EH (cell line): ENCODE measurements around the gene ZBTB39.
A peak's percentile ranks its signal among the peaks of the same experiment; 100 is the strongest.
"Not testable (repeated sequence)": the region's sequence is repeated elsewhere in the genome, so short reads cannot be mapped to it uniquely, and the experiment has no call there.

Experiments used
- DNase-seq: peaks from one replicate; pipeline ENCODE4 v3.0.0-alpha.2; 2015; ENCODE audit warnings: low read depth

The ZBTB39 gene

DNA sequence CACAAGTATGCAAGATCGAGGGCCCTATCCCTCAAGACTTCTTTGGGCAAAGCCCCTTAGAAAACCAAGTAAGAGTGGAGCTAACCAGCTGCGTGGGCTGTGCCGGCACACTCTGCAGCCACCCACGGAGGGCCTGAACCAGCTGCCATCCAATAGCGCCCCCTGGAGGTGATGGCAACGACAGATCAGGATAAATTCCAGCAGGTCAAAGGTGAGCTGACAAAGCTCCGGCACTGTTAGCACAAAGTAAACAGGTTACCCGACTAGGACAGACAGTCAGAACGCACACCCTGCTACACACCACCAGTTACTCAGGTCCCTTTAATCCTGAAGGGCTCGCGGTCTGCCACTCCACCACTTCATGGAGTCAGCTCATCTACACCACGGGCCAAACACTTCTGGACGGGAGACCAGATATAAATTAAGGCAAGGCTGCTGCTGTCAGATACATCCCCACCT, 4.9 kb downstream of the ZBTB39 start:
- peak; percentile 63 for DNase-seq

- peak; percentile 25 for DNase-seq
Observed at GRCh38 chr12:57000393-57000792, 6.0 kb downstream of the ZBTB39 start.

DNA sequence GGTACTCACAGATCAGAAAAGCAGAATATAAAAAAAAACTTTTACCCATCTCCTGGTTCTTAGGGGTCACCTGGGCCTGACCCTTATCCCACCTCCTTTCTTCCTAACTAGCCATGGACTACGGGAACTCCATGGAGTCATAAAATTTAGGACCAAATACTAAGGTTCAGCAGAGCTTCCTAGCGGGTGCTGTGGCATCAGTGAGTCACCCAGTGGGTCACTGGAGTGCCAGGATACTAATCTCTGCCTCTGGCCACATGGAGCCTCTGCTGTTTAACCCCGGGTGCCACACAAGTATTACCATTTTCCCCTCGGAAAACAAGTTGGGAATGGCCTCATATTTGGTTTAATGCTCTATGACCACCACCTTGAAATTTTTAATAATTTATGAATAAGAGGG, 6.9 kb downstream of the ZBTB39 start:
- DNase-seq = peak; percentile 24

DNA sequence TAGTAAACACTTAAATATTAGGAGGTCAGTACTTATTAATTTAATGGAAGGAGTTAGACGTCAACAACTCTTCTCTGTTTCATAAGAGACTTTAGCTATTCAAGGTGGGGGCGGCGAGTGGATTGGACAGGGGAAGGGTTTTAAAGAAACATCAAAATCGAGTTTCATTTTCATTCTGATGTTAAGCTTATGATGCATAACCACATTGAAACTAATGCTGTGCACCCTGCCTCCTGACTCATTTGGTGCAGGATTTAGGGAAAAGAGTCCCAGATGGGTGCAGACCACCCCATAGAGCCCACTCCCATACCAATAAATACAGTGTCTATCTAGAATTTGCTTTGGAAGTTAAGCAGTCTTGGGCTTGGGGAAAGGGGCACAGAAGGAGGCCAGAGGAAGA, 7.4 kb downstream of the ZBTB39 start:
- DNase-seq = no peak

GRCh38 chr12:56998316-56998715, 8.0 kb downstream of the ZBTB39 start:
- no peak for DNase-seq

DNA sequence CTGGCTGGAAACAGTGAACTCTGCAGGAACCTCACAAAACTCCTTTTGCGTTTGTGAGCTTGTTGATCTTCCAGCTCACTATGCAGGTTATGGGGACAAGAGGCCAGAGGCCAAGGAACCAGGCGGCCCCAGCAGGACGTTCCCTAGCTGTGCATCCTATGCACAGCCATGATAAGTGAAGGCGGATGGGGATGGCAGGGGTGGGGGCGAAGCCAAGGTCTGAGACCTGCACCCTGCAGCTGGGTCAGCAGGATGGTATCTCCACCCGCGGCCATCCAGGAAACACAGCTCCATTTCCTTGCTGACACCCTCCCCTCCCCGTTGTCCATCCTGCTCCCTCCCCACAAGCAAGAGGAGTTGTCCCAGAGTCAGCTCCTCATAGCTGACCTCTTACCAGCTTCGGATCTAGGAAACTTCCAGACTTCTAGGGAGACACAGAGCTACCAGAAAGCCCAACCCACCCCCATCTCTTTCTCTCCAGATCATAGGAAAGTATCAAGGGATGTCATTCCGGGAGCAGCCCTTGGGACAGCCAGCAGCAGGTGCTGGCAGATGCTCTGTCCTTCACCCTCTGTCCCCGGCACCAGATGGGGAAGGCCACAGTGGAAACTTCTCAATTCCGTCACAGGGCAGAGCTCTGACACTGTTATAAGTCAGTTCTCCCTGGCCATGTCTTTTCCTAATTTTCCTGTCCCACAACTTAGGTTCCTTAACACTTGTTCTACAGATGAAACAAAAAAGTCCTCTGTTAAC, 9.4 kb downstream of the ZBTB39 start:
- DNase-seq = no peak

- DNase-seq = no peak
Observed at GRCh38 chr12:56995930-56996496, 10.3 kb downstream of the ZBTB39 start.

DNA sequence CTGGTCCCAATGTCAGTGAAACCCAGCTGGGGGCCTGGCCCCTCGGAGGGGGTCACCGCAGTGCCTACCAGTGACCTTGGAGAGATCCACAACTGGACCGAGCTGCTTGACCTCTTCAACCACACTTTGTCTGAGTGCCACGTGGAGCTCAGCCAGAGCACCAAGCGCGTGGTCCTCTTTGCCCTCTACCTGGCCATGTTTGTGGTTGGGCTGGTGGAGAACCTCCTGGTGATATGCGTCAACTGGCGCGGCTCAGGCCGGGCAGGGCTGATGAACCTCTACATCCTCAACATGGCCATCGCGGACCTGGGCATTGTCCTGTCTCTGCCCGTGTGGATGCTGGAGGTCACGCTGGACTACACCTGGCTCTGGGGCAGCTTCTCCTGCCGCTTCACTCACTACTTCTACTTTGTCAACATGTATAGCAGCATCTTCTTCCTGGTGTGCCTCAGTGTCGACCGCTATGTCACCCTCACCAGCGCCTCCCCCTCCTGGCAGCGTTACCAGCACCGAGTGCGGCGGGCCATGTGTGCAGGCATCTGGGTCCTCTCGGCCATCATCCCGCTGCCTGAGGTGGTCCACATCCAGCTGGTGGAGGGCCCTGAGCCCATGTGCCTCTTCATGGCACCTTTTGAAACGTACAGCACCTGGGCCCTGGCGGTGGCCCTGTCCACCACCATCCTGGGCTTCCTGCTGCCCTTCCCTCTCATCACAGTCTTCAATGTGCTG, 11.0 kb downstream of the ZBTB39 start:
- no peak for DNase-seq

GRCh38 chr12:56994231-56994746, 12.1 kb downstream of the ZBTB39 start:
- no peak for DNase-seq

GRCh38 chr12:56993346-56993745, 13.0 kb downstream of the ZBTB39 start:
- DNase-seq = no peak

- no peak for DNase-seq
Observed at GRCh38 chr12:56991319-56992246, 14.8 kb downstream of the ZBTB39 start.

DNA sequence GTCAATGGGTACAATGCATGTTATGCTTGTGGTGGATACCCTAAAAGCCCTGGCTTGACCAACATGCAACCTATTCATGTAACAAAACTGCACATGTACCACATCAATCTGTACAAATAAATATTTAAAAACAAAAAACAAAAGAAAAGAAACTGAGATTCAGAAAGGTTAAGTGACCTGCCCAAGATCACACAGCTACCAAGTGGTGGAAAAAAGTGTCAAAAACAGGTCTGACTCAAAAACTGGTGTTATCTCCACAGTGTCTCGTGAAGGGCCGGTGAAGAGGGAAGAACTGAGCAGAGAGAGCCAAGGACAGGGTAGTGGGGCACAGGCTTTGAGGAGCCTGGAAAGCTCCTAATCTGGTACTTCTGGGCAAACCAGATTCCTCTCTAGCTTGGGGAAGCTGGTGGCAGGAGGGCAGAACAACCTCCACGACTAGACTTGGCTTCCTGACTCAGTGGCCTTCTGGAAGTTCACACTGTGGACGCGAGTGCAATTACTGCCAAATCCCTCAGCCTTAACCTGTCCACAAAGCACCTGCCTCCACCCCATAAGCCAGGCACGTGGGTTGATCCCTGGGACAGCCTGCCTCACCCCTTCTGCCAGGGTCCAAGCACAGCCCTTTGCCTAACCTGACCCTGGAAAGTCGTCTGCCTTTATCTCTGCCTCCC, 15.6 kb downstream of the ZBTB39 start:
- DNase-seq = no peak

DNA sequence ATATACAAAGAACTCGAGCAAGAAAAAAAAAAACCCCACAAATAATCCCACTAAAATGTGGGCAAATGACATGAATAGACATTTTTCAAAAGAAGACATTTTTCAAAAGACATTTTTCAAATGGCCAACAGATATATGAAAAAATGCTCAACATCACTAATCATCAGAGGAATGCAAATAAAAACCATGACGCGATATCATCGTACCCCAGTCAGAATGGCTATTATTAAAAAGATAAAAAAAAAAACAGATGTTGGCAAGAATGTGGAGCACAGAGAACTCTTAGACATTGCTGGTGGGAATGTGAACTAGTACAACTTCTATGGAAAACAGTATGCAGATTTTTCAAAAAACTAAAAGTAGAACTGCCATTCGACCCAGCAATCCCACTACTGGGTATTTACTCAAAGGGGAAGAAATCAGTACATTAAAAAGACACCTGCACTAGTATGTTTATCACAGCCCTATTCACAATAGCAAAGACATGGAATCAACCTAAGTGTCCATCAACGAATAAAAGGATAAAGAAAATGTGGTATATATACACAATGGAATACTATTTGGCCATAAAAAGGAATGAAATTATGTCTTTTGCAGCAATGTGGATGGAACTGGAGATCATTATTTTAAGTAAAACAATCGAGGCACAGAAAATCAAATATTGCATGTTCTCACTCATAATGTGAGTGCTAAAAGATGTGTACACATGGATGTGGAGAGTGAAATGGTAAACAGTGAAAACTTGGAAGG, 16.3 kb downstream of the ZBTB39 start:
- peak; percentile 63 for DNase-seq

- no peak for DNase-seq
Observed at GRCh38 chr12:56988207-56988739, 18.1 kb downstream of the ZBTB39 start.

DNA sequence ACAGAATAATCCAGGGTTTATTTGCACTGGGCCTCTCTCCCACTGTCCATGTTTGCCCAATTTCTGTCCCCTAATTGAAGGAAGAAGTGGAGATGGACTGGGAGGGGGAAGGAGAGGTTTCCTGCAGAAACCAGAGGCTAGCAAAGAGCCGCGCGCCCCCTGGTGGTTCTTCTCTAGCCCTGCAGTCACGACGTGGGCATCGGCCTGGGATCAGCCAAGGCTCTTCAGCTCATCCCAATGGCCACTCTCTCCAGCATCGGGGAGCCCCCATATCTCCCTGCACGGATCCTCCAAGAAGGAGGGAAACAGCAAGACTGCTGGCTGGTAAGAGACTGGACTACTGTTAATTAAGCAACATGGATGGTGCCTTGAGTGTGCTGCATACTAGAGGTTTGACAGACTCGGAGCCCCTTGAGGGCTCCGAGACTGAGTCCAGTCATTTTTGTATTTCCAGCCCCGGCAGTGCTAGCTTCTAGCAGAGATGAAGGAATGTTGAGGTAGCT, 18.7 kb downstream of the ZBTB39 start:
- DNase-seq = peak; percentile 80

- no peak for DNase-seq
Observed at GRCh38 chr12:56987011-56987410, 19.3 kb downstream of the ZBTB39 start.

- peak; percentile 53 for DNase-seq
Observed at GRCh38 chr12:56985714-56986113, 20.6 kb downstream of the ZBTB39 start.

DNA sequence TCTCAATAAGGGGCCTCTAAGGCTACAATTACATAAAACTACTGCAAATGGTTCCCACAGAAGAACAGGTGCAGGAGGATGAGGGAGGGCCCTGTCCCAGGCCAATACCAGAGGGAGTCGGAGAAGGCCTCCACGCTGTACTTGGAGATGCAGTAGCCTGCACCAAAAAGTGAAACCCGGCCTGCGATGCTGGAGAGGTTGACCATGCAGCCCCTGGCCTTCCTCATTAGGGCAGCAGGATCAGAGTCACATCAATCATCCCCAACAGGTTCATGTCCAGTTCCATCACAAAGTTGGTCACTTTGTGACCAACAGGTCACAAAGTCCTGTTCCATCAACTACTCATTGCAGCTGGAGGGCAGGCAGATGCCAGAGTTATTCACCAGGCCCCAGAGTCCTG, 23.0 kb downstream of the ZBTB39 start:
- DNase-seq = no peak

GRCh38 chr12:56982578-56983236, 23.6 kb downstream of the ZBTB39 start:
- not testable (repeated sequence) for DNase-seq
